ENCODE results near the gene SSR4.

The SSR4 gene

GRCh38 chrX:153803211-153804099 lies 9.0 kb downstream of the SSR4 start:
- TF ChIP-seq SPI1 (IDR thresholded peaks at IDR 0.05; ENCODE audit: borderline replicate concordance, low read depth) (no peak), REST (IDR thresholded peaks at IDR 0.05; ENCODE audit: insufficient replicate concordance, low read depth) (no peak), POLR2AphosphoS5 (IDR thresholded peaks at IDR 0.05; ENCODE audit: low read depth) (no peak), GABPA (IDR thresholded peaks at IDR 0.05; ENCODE audit: low read depth) (no peak)
- TF ChIP-seq, protein P1, sequence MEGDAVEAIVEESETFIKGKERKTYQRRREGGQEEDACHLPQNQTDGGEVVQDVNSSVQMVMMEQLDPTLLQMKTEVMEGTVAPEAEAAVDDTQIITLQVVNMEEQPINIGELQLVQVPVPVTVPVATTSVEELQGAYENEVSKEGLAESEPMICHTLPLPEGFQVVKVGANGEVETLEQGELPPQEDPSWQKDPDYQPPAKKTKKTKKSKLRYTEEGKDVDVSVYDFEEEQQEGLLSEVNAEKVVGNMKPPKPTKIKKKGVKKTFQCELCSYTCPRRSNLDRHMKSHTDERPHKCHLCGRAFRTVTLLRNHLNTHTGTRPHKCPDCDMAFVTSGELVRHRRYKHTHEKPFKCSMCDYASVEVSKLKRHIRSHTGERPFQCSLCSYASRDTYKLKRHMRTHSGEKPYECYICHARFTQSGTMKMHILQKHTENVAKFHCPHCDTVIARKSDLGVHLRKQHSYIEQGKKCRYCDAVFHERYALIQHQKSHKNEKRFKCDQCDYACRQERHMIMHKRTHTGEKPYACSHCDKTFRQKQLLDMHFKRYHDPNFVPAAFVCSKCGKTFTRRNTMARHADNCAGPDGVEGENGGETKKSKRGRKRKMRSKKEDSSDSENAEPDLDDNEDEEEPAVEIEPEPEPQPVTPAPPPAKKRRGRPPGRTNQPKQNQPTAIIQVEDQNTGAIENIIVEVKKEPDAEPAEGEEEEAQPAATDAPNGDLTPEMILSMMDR (IDR thresholded peaks at IDR 0.05; ENCODE audit: insufficient read depth, low read length): no peak
- Histone ChIP-seq H3K27me3 (ENCODE audit: insufficient read depth, poor library complexity, severe bottlenecking) (no peaks in the 10 kb centered on the region), H3K27ac (replicated peaks) (no peak overlapping the region), H3K4me3 (replicated peaks; ENCODE audit: insufficient read depth, low read length) (no peak overlapping the region)
- DNase-seq (ENCODE audit: low read depth in 1 of 2, low spot score in 1 of 2): no peak

DNA sequence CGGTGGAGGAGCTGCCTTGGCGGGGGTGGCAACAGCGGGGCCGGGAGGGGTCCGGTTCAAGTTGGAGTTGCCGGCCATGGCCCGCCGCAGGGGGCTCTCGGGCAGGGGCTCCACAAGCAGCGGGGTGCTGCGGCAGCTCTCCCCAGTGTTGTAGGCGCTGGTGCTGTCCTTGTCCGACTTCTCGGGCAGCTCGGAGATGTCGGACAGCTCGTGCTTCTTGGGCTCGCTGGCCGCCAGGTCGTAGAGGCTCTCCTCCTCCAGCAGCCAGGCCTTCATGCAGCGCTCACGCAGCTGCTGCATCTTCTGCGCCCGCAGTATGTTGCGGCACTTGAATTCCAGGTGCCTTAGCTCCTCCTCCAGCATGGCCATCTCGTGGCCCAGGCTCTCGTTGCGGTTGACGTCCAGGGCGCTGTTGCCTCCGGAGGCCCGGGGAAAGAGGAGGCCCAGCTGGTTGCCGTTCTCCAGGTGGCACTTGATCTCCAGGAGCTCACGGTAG lies 9.7 kb downstream of the SSR4 start:
- Histone ChIP-seq H3K27me3 (ENCODE audit: insufficient read depth, poor library complexity, severe bottlenecking) (no peaks in the 10 kb centered on the region), H3K27ac (replicated peaks) (no peak overlapping the region), H3K4me3 (replicated peaks; ENCODE audit: insufficient read depth, low read length) (no peak overlapping the region)
- TF ChIP-seq, protein P1 (IDR thresholded peaks at IDR 0.05; ENCODE audit: insufficient read depth, low read length): no peak
- TF ChIP-seq GABPA (IDR thresholded peaks at IDR 0.05; ENCODE audit: low read depth): no peak
- TF ChIP-seq REST (IDR thresholded peaks at IDR 0.05; ENCODE audit: insufficient replicate concordance, low read depth): no peak
- no peak for TF ChIP-seq SPI1 (IDR thresholded peaks at IDR 0.05; ENCODE audit: borderline replicate concordance, low read depth)
- no peak for TF ChIP-seq POLR2AphosphoS5 (IDR thresholded peaks at IDR 0.05; ENCODE audit: low read depth)
- DNase-seq (ENCODE audit: low read depth in 1 of 2, low spot score in 1 of 2): no peak

DNA sequence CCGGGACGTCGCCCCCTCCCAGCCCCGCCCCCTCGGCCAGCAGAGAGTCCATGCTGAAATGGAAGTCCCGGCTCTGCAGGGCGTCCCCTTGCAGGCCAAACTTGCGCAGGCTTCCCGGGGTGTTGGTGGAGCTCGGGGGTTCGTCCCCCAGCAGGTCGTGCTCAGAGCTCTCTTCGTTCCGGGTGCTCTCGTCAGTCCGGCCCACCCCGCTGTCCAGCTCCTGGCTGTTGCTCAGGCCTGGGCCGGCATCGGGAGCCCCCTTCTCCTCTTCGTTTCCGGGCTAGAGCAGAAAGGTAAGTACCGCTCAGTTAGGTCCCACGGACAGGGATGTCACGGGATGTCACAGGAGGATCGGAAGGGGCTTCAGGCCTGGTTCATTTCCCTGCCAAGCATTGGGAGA lies 10.2 kb downstream of the SSR4 start:
- no peaks in the 10 kb centered on the region for H3K27me3 ChIP-seq (ENCODE audit: insufficient read depth, poor library complexity, severe bottlenecking)
- H3K4me3 ChIP-seq (replicated peaks; ENCODE audit: insufficient read depth, low read length): no peak overlapping the region
- H3K27ac ChIP-seq (replicated peaks): no peak overlapping the region
- DNase-seq (ENCODE audit: low read depth in 1 of 2, low spot score in 1 of 2): no peak
- TF ChIP-seq SPI1 (IDR thresholded peaks at IDR 0.05; ENCODE audit: borderline replicate concordance, low read depth) (no peak), GABPA (IDR thresholded peaks at IDR 0.05; ENCODE audit: low read depth) (no peak), POLR2AphosphoS5 (IDR thresholded peaks at IDR 0.05; ENCODE audit: low read depth) (no peak), REST (IDR thresholded peaks at IDR 0.05; ENCODE audit: insufficient replicate concordance, low read depth) (no peak)
- TF ChIP-seq, protein P1 (IDR thresholded peaks at IDR 0.05; ENCODE audit: insufficient read depth, low read length): no peak
